ENCODE measurements around the gene VMP1.

The VMP1 gene

DNA sequence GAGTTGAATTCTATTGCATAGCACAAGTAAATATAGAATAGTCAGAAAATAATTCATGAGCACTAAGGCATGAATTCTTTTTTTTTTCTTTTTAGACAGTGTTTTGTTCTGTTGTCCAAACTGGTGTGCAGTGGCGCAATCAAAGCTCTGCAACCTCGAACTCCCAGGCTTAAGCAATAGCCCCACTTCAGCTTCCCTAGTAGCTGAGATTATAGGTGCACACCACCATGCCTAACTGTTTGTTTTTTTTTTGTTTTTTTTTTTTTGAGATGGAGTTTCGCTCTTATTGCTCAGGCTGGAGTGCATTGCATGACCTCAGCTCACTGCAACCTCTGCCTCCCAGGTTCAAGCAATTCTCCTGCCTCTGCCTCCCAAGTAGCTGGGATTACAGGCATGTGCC lies 168.7 kb downstream of the VMP1 start:
- no peak for DNase-seq

- DNase-seq: no peak
These were observed 170.5 kb downstream of the VMP1 start for GRCh38 chr17:59877965-59878364.

DNA sequence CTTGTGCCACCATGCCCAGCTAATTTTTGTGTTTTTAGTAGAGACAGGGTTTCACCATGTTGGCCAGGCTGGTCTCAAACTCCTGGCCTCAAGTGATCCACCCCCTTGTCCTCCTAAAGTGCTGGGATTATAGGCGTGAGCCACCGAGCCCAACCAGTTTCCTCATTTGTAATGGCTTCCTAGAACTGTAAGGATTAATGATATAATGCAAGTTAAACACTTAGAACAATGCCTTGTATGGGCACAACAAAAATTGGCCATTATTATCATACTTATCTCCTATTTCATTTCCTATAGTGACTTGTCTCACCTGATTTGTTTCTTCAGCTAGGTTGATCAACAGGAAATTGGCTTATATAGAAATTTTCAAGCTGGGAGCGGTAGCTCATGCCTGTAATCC lies 171.2 kb downstream of the VMP1 start:
- DNase-seq: no peak

DNA sequence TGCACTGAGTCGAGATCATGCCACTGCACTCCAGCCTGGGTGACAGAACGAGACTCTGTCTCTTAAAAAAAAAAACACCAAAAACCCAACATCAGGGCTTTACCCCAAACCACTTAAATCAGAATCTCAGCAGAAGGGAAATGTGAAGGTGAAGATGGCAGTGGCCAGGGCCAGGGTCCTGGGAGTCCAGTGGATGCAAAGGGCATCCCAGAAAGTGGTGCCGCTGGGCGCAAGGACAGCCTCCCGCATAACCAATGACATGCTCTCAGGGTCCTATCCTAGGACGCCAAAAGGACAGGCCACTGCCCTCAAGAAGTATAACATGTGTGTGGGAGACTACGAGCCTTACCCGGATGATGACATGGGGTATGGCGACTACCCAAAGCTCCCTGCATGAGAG lies 177.4 kb downstream of the VMP1 start:
- no peak for DNase-seq

DNA sequence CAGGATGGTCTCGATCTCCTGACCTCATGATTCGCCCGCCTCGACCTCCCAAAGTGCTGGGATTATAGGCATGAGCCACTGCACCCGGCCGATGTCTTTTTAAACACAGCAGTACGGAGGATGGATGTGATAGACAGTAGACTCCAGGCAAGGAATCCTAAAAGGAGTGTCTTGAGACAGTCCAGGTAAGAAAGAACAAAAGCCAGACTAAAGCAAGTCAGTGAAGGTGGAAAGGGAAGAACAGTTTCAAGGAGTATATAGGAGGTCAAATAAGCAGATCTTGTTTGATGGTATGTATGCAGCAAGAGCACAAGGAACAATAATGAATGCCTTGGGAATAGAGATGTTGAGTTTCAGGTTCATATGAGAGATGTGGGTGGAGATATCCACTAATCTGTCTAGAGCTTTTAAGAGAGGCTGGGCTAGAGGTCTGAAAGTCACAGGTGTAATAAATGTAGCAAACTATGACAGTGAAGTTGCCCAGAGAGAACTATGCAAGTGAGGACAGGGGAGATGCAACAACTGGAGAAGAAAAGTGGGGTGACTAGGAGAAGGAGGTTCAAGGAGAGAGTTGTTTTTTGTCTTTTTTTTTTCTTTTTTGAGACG lies 180.8 kb downstream of the VMP1 start:
- DNase-seq: no peak

DNA sequence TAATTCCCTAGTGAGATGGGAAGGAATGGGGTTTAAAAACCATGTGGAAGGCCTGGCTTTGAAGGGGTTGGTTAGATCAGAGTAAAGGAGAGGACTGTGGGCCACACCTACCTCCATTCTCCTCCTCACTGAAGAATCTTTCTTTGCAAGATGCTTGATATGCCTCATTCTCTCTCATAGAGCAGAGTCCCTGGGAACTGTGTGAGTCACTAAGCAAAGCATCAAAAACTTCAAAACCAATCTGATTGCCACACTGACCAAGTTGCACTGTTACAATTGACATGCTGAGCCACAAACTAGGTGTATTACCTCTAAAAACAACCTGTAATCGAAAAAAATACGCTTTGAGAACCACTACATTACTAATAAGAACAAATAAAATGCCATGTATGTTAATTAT lies 183.3 kb downstream of the VMP1 start:
- no peak for DNase-seq
